ENCODE measurements around the gene CIAO3. TPM values are rescaled to one million over a fixed set of nuclear protein-coding genes. Genes with fewer than 3 reads are reported as not detected.

Gene CIAO3
- total RNA-seq, result 10 to 100 TPM; 58.0 to 59.0 TPM
- polyA plus RNA-seq (ENCODE audit: insufficient read depth, low read depth, low replicate concordance), result 28.9 TPM
- long read RNA-seq, donor 1, partial matches to known transcripts, result 0 of 10 reads
- long read RNA-seq, donor 1, other reads (novel, unspliced or antisense), result 0 of 10 reads
- long read RNA-seq, donor 2, partial matches to known transcripts, result 0 of 6 reads
- long read RNA-seq, donor 2, other reads (novel, unspliced or antisense), result 0 of 6 reads

- Histone ChIP-seq H3K36me3 (ENCODE audit: low read depth, missing control alignments) (no peaks in the 10 kb centered on the region), H3K9me3 (no peaks in the 10 kb centered on the region), H3K27ac (peak within 1 kb of the TSS in 1 of 2 donors; percentile 19), H3K27me3 (no peaks in the 10 kb centered on the region), H3K4me3 (peak within 1 kb of the TSS; percentile 74 to 91), H3K4me1 (peaks cover 14% of the 10 kb centered on the region)
- peak; percentile 88 for DNase-seq
- intact Hi-C loops (cut with DNase I; ENCODE audit: low total_unique reads), result loop anchor here (2.0 kb wide), 1 partner anchor 58 kb away; no protein-coding TSS in a partner anchor
- 0 to 1% methylated on average over 1 to 44 of the region's 79 CpGs for WGBS, 2 donors
- TF ChIP-seq CTCF (IDR thresholded peaks at IDR 0.05), result peak; percentile 90 to 99 (median 98)
- no peak for TF ChIP-seq POLR2A (IDR thresholded peaks at IDR 0.05)
Measured at GRCh38 chr16:740764-741505, at the start of gene CIAO3. Gene CIAO3 (minus strand): TSS chr16:740997. CDS start chr16:740985, 12 bp downstream.

GRCh38 chr16:790086-790485 lies 49.3 kb upstream of the CIAO3 start:
- no peaks in the 10 kb centered on the region for H3K27me3 ChIP-seq
- DNase-seq, result no peak
- TF ChIP-seq POLR2A (IDR thresholded peaks at IDR 0.05) (no peak), CTCF (IDR thresholded peaks at IDR 0.05) (no peak)
- intact Hi-C loops (cut with DNase I; ENCODE audit: low total_unique reads), result no loop called here
- no peaks in the 10 kb centered on the region for H3K9me3 ChIP-seq
- H3K4me3 ChIP-seq, result no peak overlapping the region
- no peaks in the 10 kb centered on the region for H3K36me3 ChIP-seq (ENCODE audit: low read depth, missing control alignments)
- H3K4me1 ChIP-seq, result peaks cover 16% of the 10 kb centered on the region
- WGBS, 2 donors, result 94 to 96% methylated on average over 9 to 17 of the region's 17 CpGs
- no peak overlapping the region for H3K27ac ChIP-seq

GRCh38 chr16:789191-789850 lies 48.5 kb upstream of the CIAO3 start:
- Histone ChIP-seq H3K27ac (no peak overlapping the region), H3K27me3 (no peaks in the 10 kb centered on the region), H3K9me3 (no peaks in the 10 kb centered on the region), H3K4me1 (peaks cover 16% of the 10 kb centered on the region), H3K4me3 (peak overlapping the region; percentile 68 to 85), H3K36me3 (ENCODE audit: low read depth, missing control alignments) (no peaks in the 10 kb centered on the region)
- WGBS, 2 donors, result 61 to 90% methylated on average over 2 to 23 of the region's 33 CpGs
- no peak for DNase-seq
- TF ChIP-seq CTCF (IDR thresholded peaks at IDR 0.05), result no peak
- TF ChIP-seq POLR2A (IDR thresholded peaks at IDR 0.05), result no peak
- intact Hi-C loops (cut with DNase I; ENCODE audit: low total_unique reads), result no loop called here

- 2 to 4% methylated on average over 5 to 44 of the region's 97 CpGs for WGBS, 2 donors
- intact Hi-C loops (cut with DNase I; ENCODE audit: low total_unique reads), result no loop called here
- Histone ChIP-seq H3K4me1 (peaks cover 21% of the 10 kb centered on the region), H3K27me3 (no peaks in the 10 kb centered on the region), H3K27ac (no peak within 1 kb of the TSS), H3K36me3 (ENCODE audit: low read depth, missing control alignments) (no peaks in the 10 kb centered on the region), H3K4me3 (peak within 1 kb of the TSS; percentile 80 to 85), H3K9me3 (no peaks in the 10 kb centered on the region)
- TF ChIP-seq POLR2A (IDR thresholded peaks at IDR 0.05) (no peak), CTCF (IDR thresholded peaks at IDR 0.05) (no peak)
- peak; percentile 93 for DNase-seq
Measured at GRCh38 chr16:788399-789126, 47.8 kb upstream of the CIAO3 start, which contains the start of gene CHTF18. Gene CHTF18 (plus strand): TSS chr16:788620. CDS start chr16:788685, 65 bp downstream.

Data from testis (tissue), 5 donors.